Suprapubic skin (tissue), 4 donors: ENCODE results near the gene FAM118A. TPM values are rescaled to one million over a fixed set of nuclear protein-coding genes. Genes with fewer than 3 reads are reported as not detected.
"Not testable (repeated sequence)": the region's sequence is repeated elsewhere in the genome, so short reads cannot be mapped to it uniquely, and the experiment has no call there.

Experiments used
- DNase-seq, 2 donors: peaks; one replicate each; pipeline ENCODE4 v3.0.0-alpha.2; 2019; ENCODE audit warnings: low spot score in 2 of 2
- H3K27ac ChIP-seq: fragments of 200-600 bp; sonication (generic); one replicate; pipeline ENCODE4 v1.5.1; 2019
- H3K27me3 ChIP-seq: fragments of 200-600 bp; sonication (generic); one replicate; pipeline ENCODE4 v1.5.1; 2019
- H3K36me3 ChIP-seq: fragments of 200-600 bp; sonication (generic); one replicate; pipeline ENCODE4 v1.5.1; 2019
- H3K4me1 ChIP-seq: fragments of 200-600 bp; sonication (generic); one replicate; pipeline ENCODE4 v1.5.1; 2019
- H3K4me3 ChIP-seq: fragments of 200-600 bp; sonication (generic); one replicate; pipeline ENCODE4 v1.5.1; 2019; ENCODE audit warnings: mild to moderate bottlenecking
- H3K9me3 ChIP-seq: fragments of 200-600 bp; sonication (generic); one replicate; pipeline ENCODE4 v1.5.1; 2019
- CTCF ChIP-seq, 2 donors: fragments of 200-600 bp in 1 of 2; fragments of 450-650 bp in 1 of 2; sonication (generic) in 1 of 2; IDR thresholded peaks; one replicate each; pipeline ENCODE4 v1.5.1; 2016 to 2019; ENCODE audit warnings: antibody characterized with exemption in 2 of 2, mild to moderate bottlenecking in 1 of 2, moderate library complexity in 1 of 2
- EP300 ChIP-seq: sonication (generic); formaldehyde crosslinking; IDR thresholded peaks from one replicate; pipeline ENCODE4 v1.6.1; 2017; ENCODE audit warnings: antibody characterized with exemption
- POLR2A ChIP-seq, 2 donors: fragments of 450-650 bp; IDR thresholded peaks; one replicate each; pipeline ENCODE4 v1.6.1; 2017; ENCODE audit warnings: antibody characterized with exemption in 2 of 2, mild to moderate bottlenecking in 2 of 2, moderate library complexity in 2 of 2
- POLR2AphosphoS5 ChIP-seq, 3 donors: sonication (generic); formaldehyde crosslinking; IDR thresholded peaks; one replicate each; pipeline ENCODE4 v1.6.1; 2017; ENCODE audit warnings: antibody characterized with exemption in 3 of 3
- WGBS: methylation state at CpG from one replicate; pipeline ENCODE4 v1.1.5; 2018; 5-methylcytosine and 5-hydroxymethylcytosine counted together
- total RNA-seq, 4 donors: library from RNA; depleted of rRNA; stranded (reverse); fragments of >200 nt; gene quantifications; one replicate each; pipeline ENCODE4 v1.1.0, GENCODE V29; 2016

Gene FAM118A
- total RNA-seq, 4 donors from 2014 or later = 22.7 to 65.8 (median 37.2) TPM

GRCh38 chr22:45321827-45322226 is 12.1 kb downstream of the FAM118A start:
- Histone ChIP-seq H3K4me1 (peaks cover 46% of the 10 kb centered on the region), H3K4me3 (no peak overlapping the region), H3K27ac (no peak overlapping the region), H3K9me3 (no peaks in the 10 kb centered on the region), H3K36me3 (peaks cover 26% of the 10 kb centered on the region), H3K27me3 (no peaks in the 10 kb centered on the region)
- WGBS = 90% methylated on average over 12 of the region's 12 CpGs
- no peak for DNase-seq
- TF ChIP-seq POLR2A (IDR thresholded peaks at IDR 0.05) (no peak), CTCF (IDR thresholded peaks at IDR 0.05) (no peak)

GRCh38 chr22:45322873-45323525 is 13.3 kb downstream of the FAM118A start:
- WGBS = 91% methylated on average over 24 of the region's 24 CpGs
- Histone ChIP-seq H3K4me3 (no peak overlapping the region), H3K4me1 (peaks cover 35% of the 10 kb centered on the region), H3K9me3 (no peaks in the 10 kb centered on the region), H3K27ac (no peak overlapping the region), H3K36me3 (peaks cover 36% of the 10 kb centered on the region), H3K27me3 (no peaks in the 10 kb centered on the region)
- no peak for TF ChIP-seq POLR2AphosphoS5 (IDR thresholded peaks at IDR 0.05)
- TF ChIP-seq CTCF (IDR thresholded peaks at IDR 0.05) = no peak
- no peak for TF ChIP-seq EP300
- no peak for TF ChIP-seq POLR2A (IDR thresholded peaks at IDR 0.05)
- DNase-seq = no peak

GRCh38 chr22:45323695-45324094 is 14.0 kb downstream of the FAM118A start:
- H3K4me3 ChIP-seq = no peak overlapping the region
- H3K27ac ChIP-seq = no peak overlapping the region
- H3K36me3 ChIP-seq = peaks cover 41% of the 10 kb centered on the region
- no peaks in the 10 kb centered on the region for H3K9me3 ChIP-seq
- DNase-seq = no peak
- H3K27me3 ChIP-seq = no peaks in the 10 kb centered on the region
- TF ChIP-seq POLR2AphosphoS5 (IDR thresholded peaks at IDR 0.05) (no peak), POLR2A (IDR thresholded peaks at IDR 0.05) (no peak), EP300 (no peak), CTCF (IDR thresholded peaks at IDR 0.05) (no peak)
- 84% methylated on average over 7 of the region's 7 CpGs for WGBS
- H3K4me1 ChIP-seq = peaks cover 28% of the 10 kb centered on the region

- WGBS = 69% methylated on average over 12 of the region's 12 CpGs
- Histone ChIP-seq H3K4me1 (peaks cover 22% of the 10 kb centered on the region), H3K27me3 (no peaks in the 10 kb centered on the region), H3K4me3 (no peak overlapping the region), H3K27ac (no peak overlapping the region), H3K9me3 (no peaks in the 10 kb centered on the region), H3K36me3 (peaks cover 41% of the 10 kb centered on the region)
- DNase-seq = no peak
- TF ChIP-seq POLR2A (IDR thresholded peaks at IDR 0.05) (no peak), CTCF (IDR thresholded peaks at IDR 0.05) (no peak), POLR2AphosphoS5 (IDR thresholded peaks at IDR 0.05) (no peak), EP300 (no peak)
These were observed 14.6 kb downstream of the FAM118A start for GRCh38 chr22:45324311-45324711.

GRCh38 chr22:45328261-45328660 is 18.5 kb downstream of the FAM118A start:
- H3K4me3 ChIP-seq, H3K27me3 ChIP-seq, H3K4me1 ChIP-seq, DNase-seq, H3K27ac ChIP-seq, H3K9me3 ChIP-seq: not testable (repeated sequence)
- 83% methylated on average over 8 of the region's 8 CpGs for whole genome bisulfite sequencing
- H3K36me3 ChIP-seq = peaks cover 62% of the 10 kb centered on the region
